ENCODE results near the gene TP53BP1.
"Not testable (repeated sequence)": the region's sequence is repeated elsewhere in the genome, so short reads cannot be mapped to it uniquely, and the experiment has no call there.

TP53BP1 gene

GRCh38 chr15:43410572-43411214 lies 82.3 kb downstream of the TP53BP1 start:
- no peak for DNase-seq

- no peak for DNase-seq
Measured at GRCh38 chr15:43408789-43409188, 84.2 kb downstream of the TP53BP1 start.

GRCh38 chr15:43406808-43407207 lies 86.1 kb downstream of the TP53BP1 start:
- DNase-seq, result no peak

- DNase-seq, result no peak
Measured at GRCh38 chr15:43406189-43406588, 86.8 kb downstream of the TP53BP1 start.

- DNase-seq, result no peak
Measured at GRCh38 chr15:43404130-43404529, 88.8 kb downstream of the TP53BP1 start.

GRCh38 chr15:43403616-43404015 lies 89.3 kb downstream of the TP53BP1 start:
- no peak for DNase-seq

- no peak for DNase-seq
Measured at GRCh38 chr15:43402255-43402654, 90.7 kb downstream of the TP53BP1 start.

GRCh38 chr15:43393592-43393991 lies 99.4 kb downstream of the TP53BP1 start:
- DNase-seq, result not testable (repeated sequence)

- DNase-seq, result no peak
Measured at GRCh38 chr15:43390723-43391122, 102.2 kb downstream of the TP53BP1 start.

- no peak for DNase-seq
Measured at GRCh38 chr15:43383070-43383469, 109.9 kb downstream of the TP53BP1 start.

GRCh38 chr15:43382310-43382709 lies 110.6 kb downstream of the TP53BP1 start:
- DNase-seq, result no peak

GRCh38 chr15:43378601-43379000 lies 114.4 kb downstream of the TP53BP1 start:
- DNase-seq, result no peak

- peak; percentile 67 for DNase-seq
Measured at GRCh38 chr15:43376017-43376705, 116.8 kb downstream of the TP53BP1 start.

GRCh38 chr15:43370975-43371974 lies 121.7 kb downstream of the TP53BP1 start, which contains the start of the genes TUBGCP4 and ZSCAN29:
TUBGCP4 (plus strand) TSS chr15:43371101; CDS start chr15:43371355, 254 bp downstream.
ZSCAN29 (minus strand) TSS chr15:43371043; CDS start chr15:43369913, 1,130 bp downstream.
- peak; percentile 84 for DNase-seq

- peak; percentile 69 for DNase-seq
Measured at GRCh38 chr15:43370310-43370974, 122.5 kb downstream of the TP53BP1 start.

- DNase-seq, result no peak
Measured at GRCh38 chr15:43361313-43361903, 131.5 kb downstream of the TP53BP1 start.

GRCh38 chr15:43360821-43361220 lies 132.1 kb downstream of the TP53BP1 start:
- no peak for DNase-seq

All from DMS53 (cell line).